ENCODE measurements around the gene SEMA6D.

The SEMA6D gene

DNA sequence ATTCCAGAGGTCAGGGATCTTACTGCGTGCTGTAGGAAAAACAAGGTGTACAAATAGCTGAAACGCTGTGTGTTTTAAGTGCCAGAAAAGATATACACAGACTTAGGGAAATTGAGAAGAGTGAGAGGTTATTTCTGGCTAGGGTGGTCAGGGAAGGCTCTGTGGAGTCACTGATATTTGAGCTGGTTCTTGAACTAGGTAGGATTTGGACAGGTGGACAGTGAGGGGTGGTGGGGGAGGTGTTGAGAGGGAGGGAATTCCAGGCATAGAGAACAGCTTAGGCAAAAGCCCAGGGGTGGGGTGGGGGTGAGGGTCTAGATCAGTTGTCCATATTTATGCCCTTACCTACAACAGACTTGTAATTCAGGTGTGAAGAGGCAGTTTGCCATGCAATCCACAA lies 7.0 kb downstream of the SEMA6D start:
- Histone ChIP-seq H3K27ac (no peak overlapping the region), H3K4me1 (peaks cover 0 to 71% (median 23%) of the 10 kb centered on the region in 4 donors), H3K27me3 (no peaks in the 10 kb centered on the region), H3K36me3 (no peaks in the 10 kb centered on the region), H3K9me3 (no peaks in the 10 kb centered on the region), H3K4me3 (no peak overlapping the region)
- no peak for DNase-seq
- TF ChIP-seq, protein P1, sequence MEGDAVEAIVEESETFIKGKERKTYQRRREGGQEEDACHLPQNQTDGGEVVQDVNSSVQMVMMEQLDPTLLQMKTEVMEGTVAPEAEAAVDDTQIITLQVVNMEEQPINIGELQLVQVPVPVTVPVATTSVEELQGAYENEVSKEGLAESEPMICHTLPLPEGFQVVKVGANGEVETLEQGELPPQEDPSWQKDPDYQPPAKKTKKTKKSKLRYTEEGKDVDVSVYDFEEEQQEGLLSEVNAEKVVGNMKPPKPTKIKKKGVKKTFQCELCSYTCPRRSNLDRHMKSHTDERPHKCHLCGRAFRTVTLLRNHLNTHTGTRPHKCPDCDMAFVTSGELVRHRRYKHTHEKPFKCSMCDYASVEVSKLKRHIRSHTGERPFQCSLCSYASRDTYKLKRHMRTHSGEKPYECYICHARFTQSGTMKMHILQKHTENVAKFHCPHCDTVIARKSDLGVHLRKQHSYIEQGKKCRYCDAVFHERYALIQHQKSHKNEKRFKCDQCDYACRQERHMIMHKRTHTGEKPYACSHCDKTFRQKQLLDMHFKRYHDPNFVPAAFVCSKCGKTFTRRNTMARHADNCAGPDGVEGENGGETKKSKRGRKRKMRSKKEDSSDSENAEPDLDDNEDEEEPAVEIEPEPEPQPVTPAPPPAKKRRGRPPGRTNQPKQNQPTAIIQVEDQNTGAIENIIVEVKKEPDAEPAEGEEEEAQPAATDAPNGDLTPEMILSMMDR (IDR thresholded peaks at IDR 0.05): no peak
- intact Hi-C loops (cut with DNase I; ENCODE audit: low total_unique reads): loop anchor here (5.0 kb wide), 1 partner anchor 148 kb away; no protein-coding TSS in a partner anchor

DNA sequence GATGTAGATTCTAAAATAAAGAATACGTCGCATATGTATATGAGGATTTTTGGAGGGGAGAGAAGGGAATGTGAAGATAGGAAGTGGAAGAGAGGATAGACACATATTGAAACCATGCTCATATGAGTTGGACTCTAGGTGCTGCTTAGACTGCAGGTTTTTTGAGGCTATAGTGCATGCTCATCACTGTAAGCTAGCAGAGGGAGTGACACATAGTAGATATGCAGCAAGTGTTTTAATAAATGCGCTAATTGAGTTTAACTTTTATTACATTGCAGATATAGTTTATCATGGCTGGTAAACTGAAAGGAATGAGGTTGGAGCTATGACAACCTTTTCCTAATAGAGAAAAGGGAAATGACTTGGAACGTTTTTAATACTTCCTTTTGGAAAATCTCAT lies 7.7 kb downstream of the SEMA6D start:
- intact Hi-C loops (cut with DNase I; ENCODE audit: low total_unique reads): no loop called here
- peaks cover 0 to 64% (median 23%) of the 10 kb centered on the region in 4 donors for H3K4me1 ChIP-seq
- TF ChIP-seq, protein P1 (IDR thresholded peaks at IDR 0.05): no peak

DNA sequence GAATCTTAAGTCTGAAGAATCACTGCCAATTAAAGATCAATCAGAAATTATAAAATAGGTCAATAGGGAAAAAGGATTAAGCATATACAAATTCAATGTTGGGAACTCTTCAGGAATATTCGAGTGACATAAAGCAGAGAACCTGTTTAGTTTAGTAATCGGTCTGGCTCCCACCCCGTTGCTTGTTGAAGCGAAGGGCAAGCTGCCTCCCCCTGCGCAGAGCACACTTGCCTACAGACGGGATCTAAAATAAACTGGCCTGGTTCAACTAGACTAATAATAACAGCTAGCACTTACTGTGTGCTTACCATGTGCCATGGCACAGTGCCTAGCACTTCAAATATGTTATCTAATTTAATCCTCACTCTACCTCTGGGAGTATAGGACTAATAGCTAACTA lies 8.6 kb downstream of the SEMA6D start:
- Histone ChIP-seq H3K9me3 (no peaks in the 10 kb centered on the region), H3K4me3 (no peak overlapping the region), H3K27ac (peak overlapping the region in 1 of 2 donors; percentile 7), H3K36me3 (no peaks in the 10 kb centered on the region), H3K27me3 (no peaks in the 10 kb centered on the region), H3K4me1 (peaks cover 0 to 55% (median 20%) of the 10 kb centered on the region in 4 donors)
- DNase-seq: no peak
- intact Hi-C loops (cut with DNase I; ENCODE audit: low total_unique reads): no loop called here
- TF ChIP-seq, protein P1 (IDR thresholded peaks at IDR 0.05): no peak

More for the DNA sequence above, 7.7 kb downstream of the SEMA6D start:
- Histone ChIP-seq H3K27me3 (no peaks in the 10 kb centered on the region), H3K4me3 (no peak overlapping the region), H3K27ac (peak overlapping the region in 1 of 2 donors; percentile 7), H3K36me3 (no peaks in the 10 kb centered on the region), H3K9me3 (no peaks in the 10 kb centered on the region)
- DNase-seq: no peak

DNA sequence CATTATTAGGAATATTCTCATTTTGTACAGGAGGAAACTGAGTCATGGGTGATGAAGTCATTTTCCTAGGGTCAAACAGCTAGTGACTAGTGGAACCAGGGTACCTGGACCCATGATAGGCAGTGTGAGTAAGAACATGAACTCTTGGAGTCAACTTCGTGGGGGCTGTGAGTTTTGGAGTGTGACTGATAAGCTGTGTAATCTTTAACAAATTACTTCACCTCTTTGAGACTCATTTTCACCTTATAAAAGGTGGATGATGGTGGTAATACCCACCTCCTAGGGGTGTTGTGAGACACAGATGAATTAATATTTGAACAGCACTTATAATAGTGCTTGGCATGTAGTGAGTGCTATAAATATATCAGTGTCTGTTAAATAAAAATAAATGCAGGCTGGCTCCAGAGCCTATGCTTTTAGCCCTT lies 9.1 kb downstream of the SEMA6D start:
- intact Hi-C loops (cut with DNase I; ENCODE audit: low total_unique reads): no loop called here
- peaks cover 0 to 50% (median 18%) of the 10 kb centered on the region in 4 donors for H3K4me1 ChIP-seq

DNA sequence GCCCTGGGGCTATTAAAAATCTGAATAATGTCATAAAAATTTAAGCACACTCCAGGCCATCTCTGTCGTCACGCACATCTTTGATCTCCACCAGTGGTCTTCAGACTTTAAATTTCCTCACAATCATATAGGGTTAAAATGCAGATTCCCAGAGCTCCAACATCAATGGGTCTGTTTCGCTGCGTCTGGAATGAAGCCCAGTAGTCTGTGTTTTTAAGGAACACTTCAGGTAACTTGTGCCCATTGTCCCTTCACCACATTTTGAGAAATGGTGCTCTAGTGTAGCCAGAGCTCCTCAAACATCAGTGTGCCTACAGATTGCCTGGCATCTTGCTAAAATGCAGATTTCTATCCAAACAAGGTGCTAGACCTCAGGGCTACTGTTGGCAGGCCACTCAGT lies 9.8 kb downstream of the SEMA6D start:
- H3K27ac ChIP-seq: peak overlapping the region in 1 of 2 donors; percentile 7
- H3K4me3 ChIP-seq: no peak overlapping the region
- intact Hi-C loops (cut with DNase I; ENCODE audit: low total_unique reads): no loop called here

More for the DNA sequence above, 9.1 kb downstream of the SEMA6D start:
- Histone ChIP-seq H3K36me3 (no peaks in the 10 kb centered on the region), H3K4me3 (no peak overlapping the region), H3K27me3 (no peaks in the 10 kb centered on the region), H3K9me3 (no peaks in the 10 kb centered on the region), H3K27ac (peak overlapping the region; percentile 7 to 25)
- no peak for DNase-seq
- TF ChIP-seq, protein P1 (IDR thresholded peaks at IDR 0.05): no peak

More for the DNA sequence above, 9.8 kb downstream of the SEMA6D start:
- DNase-seq: no peak
- H3K27me3 ChIP-seq: no peaks in the 10 kb centered on the region
- no peaks in the 10 kb centered on the region for H3K9me3 ChIP-seq
- peaks cover 0 to 43% (median 15%) of the 10 kb centered on the region in 4 donors for H3K4me1 ChIP-seq
- no peaks in the 10 kb centered on the region for H3K36me3 ChIP-seq
- TF ChIP-seq, protein P1 (IDR thresholded peaks at IDR 0.05): no peak

Measured in tibial artery (tissue), 4 donors.